HG03139 (cell line): ENCODE measurements around the gene CENPS.

ENCODE experiments used
- ATAC-seq: cut with Tn5 transposase; IDR thresholded peaks from one replicate; pipeline ENCODE4 v1.9.1; 2021; ENCODE audit not compliant: unreplicated experiment

The CENPS gene

GRCh38 chr1:10489291-10490055, 59.2 kb downstream of the CENPS start:
- no peak for ATAC-seq

- no peak for ATAC-seq
These were observed 60.2 kb downstream of the CENPS start for GRCh38 chr1:10490286-10490970.
